ENCODE results near the gene VSIG2.

VSIG2 gene

DNA sequence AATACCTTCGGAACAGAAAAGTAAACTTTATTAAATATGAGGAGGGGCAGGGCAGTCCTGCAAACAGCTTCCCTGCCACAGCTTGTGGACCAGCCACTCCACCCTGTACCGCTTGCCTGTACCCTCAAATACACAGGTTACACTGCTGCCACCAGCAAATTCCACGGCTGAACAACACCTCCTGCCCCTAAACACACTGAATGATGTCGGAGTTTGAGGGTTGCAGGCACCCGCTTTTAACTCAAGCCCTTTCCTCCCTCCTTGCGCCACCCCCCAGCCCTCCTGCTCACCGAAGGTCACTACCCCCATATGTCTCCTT, 4.0 kb downstream of the VSIG2 start:
- no peak for DNase-seq

DNA sequence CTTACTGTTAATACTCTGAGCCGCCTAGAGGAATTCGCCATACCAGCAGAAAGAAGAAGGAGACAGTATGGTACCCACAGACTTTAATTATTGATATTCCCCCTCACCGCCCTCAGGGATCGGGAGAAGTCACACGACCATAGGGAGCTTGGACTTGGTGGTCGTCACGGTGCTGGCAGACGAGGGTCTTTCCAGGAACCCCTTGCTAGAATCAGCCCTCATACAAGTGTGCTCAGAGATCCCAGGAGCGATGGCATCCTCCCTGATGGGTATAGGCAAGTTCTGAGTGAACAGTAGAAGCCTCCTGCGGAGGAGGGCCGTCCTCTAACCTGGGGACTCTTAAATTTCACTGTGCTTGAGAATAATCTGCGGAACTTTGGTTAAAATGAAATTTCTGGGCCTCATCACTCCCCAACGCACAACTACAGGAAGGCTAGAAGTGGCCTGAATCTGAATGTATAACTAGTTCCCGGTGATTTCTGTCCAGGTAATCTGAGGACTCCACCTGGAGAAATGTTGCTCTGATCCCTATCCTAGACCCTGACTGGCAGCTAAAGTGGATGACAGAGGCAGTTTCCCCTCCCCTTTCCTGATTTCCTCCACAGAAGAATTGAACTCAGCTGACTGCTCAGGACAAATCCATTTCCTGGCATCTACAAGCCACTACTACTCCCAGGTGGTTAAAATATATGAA, 4.5 kb downstream of the VSIG2 start:
- DNase-seq: no peak

DNA sequence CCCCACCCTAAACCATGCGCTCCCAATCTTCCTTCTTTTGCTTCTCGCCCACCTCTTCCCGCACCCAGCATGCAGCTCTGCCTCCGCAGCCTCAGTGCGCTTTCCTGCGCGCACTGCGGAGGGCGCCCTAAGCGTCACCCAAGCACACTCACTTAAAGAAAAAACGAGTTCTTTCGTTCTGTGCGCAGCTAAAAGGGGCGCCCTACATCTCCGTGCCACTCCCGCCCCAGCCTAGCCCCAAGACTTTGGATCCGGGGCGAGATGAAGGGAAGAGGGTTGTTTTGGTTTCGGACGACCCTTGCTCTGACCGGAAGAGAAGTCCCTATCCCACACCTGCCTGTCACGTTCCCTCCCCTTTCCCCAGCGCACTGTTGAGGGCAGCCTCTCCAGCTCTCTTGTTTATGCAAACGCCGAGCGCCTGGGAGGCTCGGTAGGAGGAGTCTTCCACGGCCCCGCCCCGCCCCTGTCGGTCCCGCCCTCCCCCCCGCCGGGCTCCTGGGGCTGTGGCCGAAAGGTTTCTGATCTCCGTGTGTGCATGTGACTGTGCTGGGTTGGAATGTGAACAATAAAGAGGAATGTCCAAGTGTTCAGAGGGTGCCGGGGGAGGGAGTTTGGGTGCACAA, 5.3 kb downstream of the VSIG2 start:
- DNase-seq: no peak

DNA sequence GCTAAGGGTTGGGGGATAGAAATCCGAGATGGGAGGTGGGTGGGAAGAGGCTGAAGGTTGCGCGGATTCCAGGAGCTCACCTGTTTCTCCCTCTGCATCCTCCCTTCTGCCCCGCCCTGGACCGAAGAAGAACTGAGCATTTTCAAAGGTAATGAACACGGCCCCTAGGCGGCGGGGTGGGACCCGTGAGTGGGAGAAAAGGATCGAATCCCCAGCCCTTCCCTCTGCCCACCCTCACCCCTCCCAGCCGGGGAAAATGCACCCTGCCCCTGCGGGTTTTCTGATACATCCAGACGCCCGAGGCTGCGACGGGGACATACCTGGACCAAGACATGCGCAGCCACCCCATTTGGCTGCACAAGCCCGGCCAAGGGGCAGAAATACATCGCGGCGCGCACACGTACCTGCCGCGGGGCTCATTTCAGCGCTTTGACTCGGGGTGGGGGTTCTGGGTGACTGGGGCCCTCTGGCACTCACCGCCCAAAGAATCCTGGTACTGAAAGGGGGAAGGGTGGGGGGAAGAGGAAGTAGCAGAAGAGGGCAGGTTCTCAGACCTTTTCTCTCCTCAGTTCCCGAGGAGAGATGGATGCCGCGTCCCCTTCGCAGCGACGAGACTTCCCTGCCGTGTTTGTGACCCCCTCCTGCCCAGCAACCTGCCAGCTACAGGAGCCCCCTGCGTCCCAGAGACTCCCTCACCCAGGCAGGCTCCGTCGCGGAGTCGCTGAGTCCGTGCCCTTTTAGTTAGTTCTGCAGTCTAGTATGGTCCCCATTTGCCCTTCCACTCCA, 6.0 kb downstream of the VSIG2 start:
- no peak for DNase-seq

DNA sequence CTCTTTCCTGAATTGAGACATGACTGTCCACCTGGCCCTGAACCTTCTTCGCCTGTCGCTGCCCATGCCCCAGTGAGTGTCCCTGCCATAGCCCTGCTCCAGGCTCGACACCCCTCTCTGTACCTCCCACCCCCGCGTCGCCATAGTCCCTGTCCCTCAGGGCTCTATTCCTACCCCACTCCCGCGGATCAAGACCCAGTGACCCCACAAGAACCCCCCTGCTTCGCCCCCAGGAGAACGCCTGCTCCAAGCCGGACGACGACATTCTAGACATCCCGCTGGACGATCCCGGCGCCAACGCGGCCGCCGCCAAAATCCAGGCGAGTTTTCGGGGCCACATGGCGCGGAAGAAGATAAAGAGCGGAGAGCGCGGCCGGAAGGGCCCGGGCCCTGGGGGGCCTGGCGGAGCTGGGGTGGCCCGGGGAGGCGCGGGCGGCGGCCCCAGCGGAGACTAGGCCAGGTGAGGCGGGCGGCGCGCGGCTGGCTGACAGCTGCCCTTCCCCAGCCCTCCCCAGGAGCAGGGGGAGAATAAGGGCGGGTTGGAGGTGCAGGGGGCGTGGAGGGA, 6.7 kb downstream of the VSIG2 start:
- DNase-seq: no peak

DNA sequence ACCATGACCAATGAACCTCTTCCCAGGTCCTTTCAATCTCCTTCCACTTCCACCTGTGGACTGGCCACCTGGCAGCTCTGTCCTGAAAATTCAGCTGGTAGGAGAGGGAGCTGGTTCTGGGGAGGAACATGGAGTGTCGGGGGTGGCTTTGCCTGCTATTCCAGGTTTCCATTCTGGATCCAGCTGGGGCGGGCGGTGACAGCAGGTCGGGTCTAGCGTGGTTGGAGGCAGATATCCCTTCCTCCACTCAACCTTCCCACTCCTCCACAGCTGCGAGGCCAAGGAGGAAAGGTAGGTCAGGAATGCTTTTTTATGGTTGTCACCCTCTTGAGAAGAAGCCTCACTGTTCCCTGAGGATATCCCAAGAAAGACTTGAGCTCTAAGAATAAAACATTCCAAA, 9.0 kb downstream of the VSIG2 start:
- no peak for DNase-seq

DNA sequence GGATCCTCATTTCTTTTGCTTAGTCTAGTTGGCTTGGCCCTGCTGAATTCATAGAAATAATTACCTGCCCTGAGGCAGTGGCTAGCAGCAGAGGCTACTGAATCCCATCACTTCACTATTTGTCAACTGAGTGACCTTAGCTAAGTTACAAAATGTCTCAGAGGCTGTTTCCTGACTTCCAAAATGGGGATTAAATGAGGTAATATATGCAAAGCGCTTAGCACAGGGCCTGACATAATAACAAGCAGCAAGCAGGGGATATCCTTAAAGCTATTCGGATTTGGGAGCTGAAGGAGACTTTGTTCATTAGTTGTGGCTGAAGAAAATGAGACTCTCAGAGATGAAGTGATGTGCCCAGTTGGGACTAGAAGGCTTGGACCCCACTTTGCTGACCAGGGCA, 9.5 kb downstream of the VSIG2 start:
- DNase-seq: no peak

DNA sequence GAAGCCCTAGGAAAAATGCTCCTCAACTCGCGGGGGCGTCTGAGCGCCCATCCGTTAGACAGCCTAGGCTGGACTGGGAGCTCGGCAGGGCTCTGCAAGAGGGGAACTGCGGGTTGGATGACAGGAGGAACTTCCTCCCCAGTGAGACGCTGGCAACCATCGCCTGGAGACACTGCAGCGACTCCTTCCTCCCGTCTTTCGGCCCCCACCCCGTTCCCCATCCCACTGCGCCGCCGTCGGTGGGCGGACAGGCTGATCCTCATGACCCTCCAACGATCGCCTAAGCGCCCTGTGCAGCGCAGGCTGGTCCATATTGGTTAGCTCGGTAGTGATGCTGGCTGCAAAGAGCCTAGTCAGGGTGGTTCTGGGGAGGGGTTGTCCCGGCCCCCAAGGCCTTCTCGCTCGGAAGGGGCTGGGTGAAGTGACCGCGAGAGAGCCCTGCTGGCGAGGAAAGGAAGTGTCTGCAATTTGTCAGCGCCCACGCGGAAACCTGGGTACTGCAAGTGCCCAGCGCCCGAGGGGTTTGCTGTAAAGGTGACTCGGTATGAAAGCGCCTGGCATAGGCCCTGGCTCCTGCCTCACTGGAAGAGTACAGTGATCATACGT, 11.7 kb downstream of the VSIG2 start:
- peak; percentile 16 for DNase-seq

DNA sequence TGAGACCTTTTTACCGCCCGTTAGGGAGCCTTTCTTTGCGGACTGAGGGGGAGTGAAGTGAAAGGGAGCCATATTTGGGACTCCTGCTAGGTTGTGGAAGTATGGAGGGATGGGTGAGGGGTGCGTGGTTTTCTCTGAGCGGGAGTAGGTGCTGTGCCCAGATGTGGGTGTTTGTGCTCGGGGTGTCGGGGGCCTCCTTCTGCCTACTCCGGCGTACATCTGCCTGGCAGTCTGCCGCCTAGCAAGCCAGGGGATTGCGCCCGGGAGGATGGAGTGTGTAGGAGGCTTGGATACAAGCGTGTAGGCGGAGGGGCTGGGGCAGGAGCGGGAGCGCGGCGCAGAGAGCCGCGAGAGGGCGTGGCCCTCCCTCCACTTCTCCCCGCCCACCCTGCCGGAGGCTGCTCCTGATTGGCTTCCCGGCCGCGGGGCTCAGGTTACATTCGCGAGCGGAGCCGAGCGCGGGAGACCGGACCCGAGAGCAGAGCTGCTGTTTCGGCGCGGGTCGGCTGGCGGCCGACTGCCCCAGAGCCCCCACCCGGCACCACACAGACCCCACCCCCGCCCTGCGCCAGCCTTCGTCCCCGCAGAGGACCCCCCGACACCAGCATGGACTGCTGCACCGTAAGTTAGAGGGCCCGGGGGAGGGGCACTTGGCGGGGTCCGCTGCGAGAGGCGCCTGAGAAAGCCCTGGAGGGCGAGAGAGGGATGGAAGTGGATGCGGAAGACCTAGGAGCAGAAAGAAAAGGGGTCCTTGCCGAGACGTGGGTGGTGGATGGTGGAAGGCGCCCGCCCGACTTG, 12.4 kb downstream of the VSIG2 start, which contains the start of gene NRGN:
NRGN (plus strand) TSS at position 464 of the 798 bp plus-strand sequence; CDS start at position 607, 143 bp downstream.
- DNase-seq: peak; percentile 60

DNA sequence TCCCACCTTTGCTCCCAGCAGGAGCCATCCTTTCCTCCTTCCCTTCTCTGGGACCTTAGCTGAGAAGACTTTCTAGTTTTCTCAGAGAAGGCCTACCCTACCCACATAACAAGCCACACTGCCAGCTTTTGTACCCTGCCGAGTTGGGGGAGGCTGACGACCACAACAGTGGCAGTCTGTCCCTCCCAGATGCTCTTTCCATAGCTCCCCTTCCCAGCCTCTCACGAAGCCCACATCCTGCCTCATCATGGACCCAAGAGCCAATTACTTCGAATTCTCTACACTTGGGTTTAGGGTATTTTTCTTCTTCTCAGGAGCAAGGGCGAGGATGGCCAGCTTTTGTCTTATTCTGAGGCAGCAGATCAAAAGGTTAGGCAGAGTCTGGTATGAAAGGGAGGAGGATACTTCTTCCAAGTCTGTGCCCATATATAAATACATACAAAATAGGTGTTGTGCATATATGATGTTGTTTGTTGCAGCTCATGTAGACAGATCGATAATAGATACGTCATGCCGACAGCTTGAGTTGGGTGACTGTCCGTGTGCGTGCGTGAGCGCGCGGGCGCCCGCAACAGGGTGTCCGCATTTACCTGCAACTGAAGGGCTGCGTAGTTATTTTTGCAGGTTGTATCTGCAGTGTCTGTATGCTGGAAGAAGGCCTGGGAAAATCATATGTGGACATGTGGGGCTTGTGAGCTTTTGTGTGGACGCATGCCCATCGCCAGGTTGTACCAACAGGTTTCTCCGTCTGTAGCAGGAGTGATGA, 13.2 kb downstream of the VSIG2 start:
- no peak for DNase-seq

DNA sequence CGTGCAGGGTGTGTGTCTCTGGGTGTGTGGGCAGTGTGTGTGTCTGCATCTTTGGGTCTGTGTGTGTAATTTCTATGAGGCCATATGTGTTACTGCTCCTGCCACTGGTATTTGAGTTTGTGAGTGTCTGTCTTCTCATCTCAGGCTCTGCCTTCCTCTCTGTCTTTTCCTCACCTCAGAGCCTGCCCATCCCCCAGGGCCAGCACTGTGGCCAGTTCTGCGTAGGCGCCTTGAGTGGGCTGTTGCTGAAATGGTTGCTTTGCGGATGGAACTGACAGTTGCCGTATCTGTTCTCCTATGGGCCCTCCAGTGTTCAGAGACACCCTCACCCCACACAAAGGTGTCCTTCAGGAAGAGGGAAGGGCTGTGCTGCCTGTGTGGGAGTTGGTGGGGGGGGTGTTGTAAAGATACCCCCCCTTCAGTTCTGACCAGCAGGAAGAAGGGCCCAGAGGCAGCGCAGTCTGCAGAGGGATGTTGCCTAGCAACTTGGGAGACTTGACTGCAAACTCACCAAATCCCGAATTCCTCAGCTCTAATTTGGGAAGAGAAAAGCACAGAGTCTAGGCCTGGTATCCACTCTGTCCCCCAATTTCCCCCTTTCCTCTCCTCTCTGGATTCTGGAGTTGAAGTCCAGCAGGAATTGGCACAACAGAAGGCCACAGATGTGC, 14.3 kb downstream of the VSIG2 start:
- DNase-seq: no peak

DNA sequence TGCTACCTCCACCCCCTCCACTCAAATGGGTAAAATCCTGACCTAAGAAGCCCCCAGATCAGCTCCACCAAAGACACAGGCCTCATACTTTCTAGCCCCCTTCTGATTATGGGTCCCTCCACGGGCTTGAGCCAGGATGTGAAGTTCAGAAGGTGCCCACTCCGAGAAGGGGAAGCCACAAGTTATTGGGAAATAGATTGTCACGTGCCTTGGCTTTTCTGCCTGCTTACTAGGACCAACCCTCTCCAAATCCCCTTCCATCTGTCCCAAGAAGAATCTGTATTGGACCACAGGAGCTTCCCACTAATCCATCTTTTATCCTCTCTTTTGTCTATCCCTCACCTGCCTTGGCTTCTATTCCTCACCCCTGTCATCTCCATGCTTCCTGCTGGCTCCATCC, 15.3 kb downstream of the VSIG2 start:
- no peak for DNase-seq

DNA sequence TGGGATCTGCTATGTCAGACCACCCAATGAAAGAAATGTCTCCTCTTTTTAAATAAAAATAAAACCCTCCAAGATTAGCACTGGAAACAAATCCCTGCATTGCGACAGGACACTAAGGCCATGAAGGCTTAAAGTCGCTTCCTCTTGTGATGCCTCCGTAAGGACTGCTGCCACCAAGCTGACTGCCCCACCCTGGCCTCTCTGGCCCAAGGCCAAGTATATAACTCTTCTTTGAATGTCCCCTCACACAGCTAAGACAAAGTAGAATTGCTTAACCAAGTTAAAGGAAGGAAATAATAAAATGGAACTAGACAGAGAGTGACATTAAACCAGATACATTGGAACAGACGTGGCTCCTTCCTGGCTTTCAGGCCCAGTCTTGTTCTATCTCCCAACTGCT, 19.8 kb downstream of the VSIG2 start:
- DNase-seq: no peak

DNA sequence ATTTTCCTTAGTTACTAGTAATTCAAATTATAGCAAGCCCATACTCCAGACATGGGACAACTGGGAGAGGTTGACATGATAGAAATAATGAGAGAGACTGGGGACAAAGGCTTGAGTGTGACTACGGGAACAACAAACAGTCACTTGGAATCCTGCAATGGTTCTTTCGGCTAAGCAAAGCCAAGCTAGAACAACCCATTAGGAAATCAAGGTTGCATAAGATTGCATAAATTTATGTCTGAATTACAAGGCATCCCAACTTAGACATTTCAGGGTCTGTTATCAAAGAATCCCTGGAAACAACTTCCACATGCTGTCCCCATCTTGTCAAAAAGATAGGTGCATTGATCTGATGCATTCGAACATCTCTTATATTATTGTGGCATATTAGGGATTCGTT, 22.5 kb downstream of the VSIG2 start:
- DNase-seq: no peak

DNA sequence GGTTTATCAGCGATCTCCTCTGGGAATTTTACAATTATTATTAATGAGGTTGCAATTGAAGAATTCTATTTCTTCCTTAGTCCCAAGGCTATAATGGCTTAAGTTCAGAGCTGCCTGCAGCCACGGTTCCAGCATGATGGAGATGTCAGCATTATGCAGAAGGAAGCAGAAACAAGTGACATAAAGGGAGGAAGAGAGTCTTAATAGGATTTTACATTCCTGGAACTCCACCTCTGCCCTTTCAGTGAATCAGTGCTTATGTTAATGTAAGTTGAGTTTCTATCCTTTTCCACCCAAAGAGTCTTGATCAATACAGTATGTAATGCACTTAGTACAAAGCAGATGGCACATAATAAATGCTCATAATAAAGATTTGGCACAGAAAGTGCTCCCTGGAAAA, 23.9 kb downstream of the VSIG2 start:
- DNase-seq: no peak

DNA sequence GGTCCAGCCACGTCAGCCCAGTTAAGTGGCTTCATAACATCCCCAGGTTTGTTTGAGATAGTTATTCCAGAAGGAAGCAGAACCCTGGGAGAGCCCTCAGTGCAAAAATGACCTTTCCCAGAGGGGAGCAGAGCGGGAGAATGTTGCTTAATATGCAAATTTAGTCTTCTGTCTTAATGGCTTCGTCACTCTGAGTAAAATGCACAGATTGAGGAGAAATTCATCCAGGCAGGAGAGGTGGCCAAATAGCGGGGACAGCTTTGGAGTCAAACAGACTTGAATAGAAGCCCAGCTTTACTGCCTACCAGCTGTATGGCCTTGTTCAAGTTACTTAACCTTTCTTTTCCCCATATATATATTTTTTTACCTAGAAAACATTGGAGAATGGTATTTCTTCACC, 24.6 kb downstream of the VSIG2 start:
- no peak for DNase-seq

DNA sequence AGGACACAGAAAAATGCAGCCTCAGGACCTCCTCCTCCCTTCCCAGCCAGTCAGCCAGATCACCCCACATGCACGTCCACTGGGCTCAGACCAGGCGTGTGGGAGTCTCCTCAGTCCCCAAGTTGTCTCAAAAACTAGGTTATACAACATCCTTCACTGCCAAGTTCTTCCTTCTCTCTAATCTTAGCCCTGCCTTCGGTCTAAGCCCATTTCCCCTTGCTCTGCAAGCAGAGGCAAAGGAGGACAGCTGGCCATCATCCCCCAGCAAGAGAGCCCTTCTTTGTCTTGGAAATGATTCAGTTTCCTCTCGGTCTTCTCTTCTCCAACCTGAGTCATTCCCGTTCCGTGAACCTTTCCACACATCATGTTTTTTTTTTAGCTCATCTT, 26.3 kb downstream of the VSIG2 start:
- no peak for DNase-seq

DNA sequence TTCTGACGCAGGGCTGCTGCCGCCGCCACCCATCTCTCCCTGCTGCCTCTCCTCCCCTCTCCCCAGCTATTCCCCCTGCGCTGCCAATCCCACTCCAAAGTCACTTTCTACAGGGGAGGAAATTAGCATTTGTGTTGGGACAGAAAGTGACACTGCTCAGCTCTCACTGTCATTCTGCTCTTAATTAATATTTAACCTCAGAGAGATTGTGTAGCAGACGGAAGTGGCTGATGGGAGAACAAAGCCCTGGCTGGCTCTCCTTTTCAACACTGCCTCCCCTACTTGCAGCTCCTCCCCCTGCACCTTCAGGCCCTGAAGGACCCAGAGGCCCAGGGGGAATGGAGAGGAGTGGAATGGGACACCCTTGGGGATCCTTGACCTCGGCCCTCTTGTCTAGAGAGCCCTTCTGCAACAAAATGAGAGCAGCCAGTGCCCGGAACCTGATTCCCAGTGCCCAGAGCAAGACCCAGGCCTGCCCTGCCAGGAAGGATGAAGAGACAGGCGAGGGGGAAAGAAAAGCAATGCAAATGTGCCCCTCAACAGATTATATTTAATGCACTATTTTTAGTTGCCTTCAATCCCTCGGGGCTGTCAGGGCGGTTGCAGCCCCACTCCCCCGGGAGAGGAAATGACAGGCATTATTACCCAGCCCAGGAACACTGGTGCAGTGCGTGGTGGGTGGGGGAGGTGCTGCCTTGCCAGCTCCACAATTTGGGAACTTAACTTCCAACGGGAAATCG, 26.9 kb downstream of the VSIG2 start:
- DNase-seq: no peak

DNA sequence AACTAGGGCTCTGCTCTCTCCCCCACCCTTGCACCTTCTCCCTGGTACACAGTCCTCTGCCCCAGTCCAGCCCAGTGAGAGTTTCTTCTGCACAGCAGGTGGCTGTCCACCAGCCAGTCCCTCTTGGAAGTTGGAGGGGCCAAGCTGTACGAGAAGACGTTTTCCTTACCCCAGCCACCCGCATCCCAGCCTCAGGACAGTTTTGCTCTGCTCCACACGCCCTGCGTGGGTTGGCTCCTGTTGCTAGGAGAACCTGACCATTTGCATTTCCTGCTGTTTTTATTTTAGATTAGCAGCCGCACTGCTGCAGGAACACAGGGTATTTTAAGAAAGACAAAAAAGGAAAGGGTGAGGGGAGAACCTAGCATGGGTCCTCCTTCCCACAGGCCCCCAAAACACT, 29.9 kb downstream of the VSIG2 start:
- no peak for DNase-seq

DNA sequence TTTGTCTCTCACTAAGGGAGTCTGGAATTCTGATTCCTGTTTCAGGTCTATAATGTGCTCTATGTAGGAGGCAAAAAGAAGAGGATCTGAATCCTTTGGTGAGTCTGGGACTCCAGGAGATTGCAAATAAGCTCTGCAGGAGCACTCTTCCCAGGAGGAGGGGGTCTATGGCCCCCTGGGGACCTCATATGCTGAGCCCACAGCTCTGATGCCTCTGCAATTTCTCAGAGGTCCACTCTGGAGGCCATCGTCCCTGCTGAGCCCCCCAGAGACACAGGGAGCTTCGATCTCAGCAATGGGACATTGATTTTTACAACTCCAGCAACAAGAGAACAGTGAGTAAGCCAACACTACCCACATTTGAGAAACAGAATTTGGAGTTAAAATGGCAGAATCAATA, 32.5 kb downstream of the VSIG2 start:
- DNase-seq: no peak

DNA sequence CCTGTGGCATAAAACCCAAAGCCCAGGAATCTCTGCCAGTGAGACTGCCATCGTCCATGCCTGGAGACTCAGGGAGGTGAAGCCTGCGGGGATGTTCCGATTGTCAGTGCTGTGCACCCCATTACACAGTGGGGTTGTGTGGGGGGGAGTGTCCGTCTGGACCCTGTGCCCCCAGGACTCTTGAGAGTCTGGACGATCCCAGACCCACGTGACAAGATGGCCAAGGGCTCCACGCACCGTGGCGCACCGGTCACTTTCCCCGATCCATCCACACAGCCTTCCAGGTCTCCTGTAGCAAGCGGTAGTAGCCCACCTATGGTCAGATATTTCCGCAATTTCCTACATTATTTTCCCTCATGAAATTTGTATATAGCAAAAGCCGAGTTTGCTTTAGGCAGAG, 33.3 kb downstream of the VSIG2 start:
- DNase-seq: no peak
